ENCODE data around the gene PWWP2B.

DNA sequence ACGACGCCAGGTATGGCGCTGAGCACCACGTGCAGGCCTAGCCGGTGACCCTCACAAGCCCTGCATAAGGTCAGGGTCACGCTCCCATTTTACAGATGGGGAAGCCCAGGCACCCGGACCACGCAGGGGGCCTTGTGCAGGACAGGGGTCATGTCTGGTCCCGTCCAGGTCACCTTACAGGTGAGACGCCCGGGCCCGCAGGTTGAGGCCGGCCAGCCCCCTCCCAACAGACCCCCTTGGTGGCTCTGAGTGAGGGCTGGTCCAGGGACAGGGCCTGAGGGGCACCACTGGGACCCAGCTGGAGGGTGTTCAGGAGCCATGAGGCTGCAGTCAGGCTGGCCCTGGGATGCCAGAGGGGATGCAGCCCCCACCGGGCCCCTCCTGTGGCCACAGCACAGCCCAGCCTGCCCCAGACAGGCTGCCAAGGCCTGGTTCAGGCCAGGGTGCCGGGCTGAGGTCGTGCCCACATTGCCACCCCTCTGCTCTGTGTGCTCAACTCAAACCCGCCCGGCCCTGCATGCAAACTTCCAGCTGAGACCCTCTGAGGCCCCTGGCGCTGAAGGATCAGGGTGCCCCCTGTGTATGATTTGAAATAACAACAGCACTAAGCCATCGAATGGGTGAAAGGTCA is 69.0 kb downstream of the PWWP2B start:
- TF ChIP-seq, protein P1, sequence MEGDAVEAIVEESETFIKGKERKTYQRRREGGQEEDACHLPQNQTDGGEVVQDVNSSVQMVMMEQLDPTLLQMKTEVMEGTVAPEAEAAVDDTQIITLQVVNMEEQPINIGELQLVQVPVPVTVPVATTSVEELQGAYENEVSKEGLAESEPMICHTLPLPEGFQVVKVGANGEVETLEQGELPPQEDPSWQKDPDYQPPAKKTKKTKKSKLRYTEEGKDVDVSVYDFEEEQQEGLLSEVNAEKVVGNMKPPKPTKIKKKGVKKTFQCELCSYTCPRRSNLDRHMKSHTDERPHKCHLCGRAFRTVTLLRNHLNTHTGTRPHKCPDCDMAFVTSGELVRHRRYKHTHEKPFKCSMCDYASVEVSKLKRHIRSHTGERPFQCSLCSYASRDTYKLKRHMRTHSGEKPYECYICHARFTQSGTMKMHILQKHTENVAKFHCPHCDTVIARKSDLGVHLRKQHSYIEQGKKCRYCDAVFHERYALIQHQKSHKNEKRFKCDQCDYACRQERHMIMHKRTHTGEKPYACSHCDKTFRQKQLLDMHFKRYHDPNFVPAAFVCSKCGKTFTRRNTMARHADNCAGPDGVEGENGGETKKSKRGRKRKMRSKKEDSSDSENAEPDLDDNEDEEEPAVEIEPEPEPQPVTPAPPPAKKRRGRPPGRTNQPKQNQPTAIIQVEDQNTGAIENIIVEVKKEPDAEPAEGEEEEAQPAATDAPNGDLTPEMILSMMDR (conservative IDR thresholded peaks at IDR 0.05 in 1 of 2, IDR thresholded peaks at IDR 0.05 in 1 of 2; ENCODE audit: extremely low read depth in 1 of 2, insufficient read depth in 1 of 2, low read depth in 1 of 2, low read length in 2 of 2): no peak
- no peak for TF ChIP-seq EZH2 (IDR thresholded peaks at IDR 0.05; ENCODE audit: borderline replicate concordance, low read length)

Measured in mammary epithelial cell (primary cell).